ENCODE results near the gene C22orf39. TPM values are rescaled to one million over a fixed set of nuclear protein-coding genes. Genes with fewer than 3 reads are reported as not detected.

C22orf39 gene
- polyA plus RNA-seq, 1 experiment = 18.8 TPM

GRCh38 chr22:19406846-19407245 is 40.7 kb downstream of the C22orf39 start:
- ChIA-PET POLR2A (no interaction called here), CTCF (no interaction called here)
- no peak overlapping the region for H3K27ac ChIP-seq (ENCODE audit: low read depth, low read length)
- H3K27me3 ChIP-seq (ENCODE audit: control insufficient read depth, insufficient read depth, low read length) = no peaks in the 10 kb centered on the region
- no peak for DNase-seq (ENCODE audit: low read depth, low spot score)
- no peak overlapping the region for H3K4me3 ChIP-seq (ENCODE audit: low read depth, low read length)
- TF ChIP-seq CTCF (IDR thresholded peaks at IDR 0.05; ENCODE audit: low read depth, low read length) = no peak
- no peaks in the 10 kb centered on the region for H3K9me3 ChIP-seq (ENCODE audit: control insufficient read depth, insufficient read depth, low read length)

GRCh38 chr22:19406281-19406811 is 41.2 kb downstream of the C22orf39 start:
- POLR2A ChIA-PET = no interaction called here
- no peak for TF ChIP-seq CTCF (IDR thresholded peaks at IDR 0.05; ENCODE audit: low read depth, low read length)
- no peaks in the 10 kb centered on the region for H3K27me3 ChIP-seq (ENCODE audit: control insufficient read depth, insufficient read depth, low read length)
- no peak overlapping the region for H3K4me3 ChIP-seq (ENCODE audit: low read depth, low read length)
- H3K9me3 ChIP-seq (ENCODE audit: control insufficient read depth, insufficient read depth, low read length) = no peaks in the 10 kb centered on the region
- H3K27ac ChIP-seq (ENCODE audit: low read depth, low read length) = no peak overlapping the region
- CTCF ChIA-PET = no interaction called here
- no peak for DNase-seq (ENCODE audit: low read depth, low spot score)

- Histone ChIP-seq H3K9me3 (ENCODE audit: control insufficient read depth, insufficient read depth, low read length) (no peaks in the 10 kb centered on the region), H3K27me3 (ENCODE audit: control insufficient read depth, insufficient read depth, low read length) (no peaks in the 10 kb centered on the region), H3K27ac (ENCODE audit: low read depth, low read length) (no peak overlapping the region), H3K4me3 (ENCODE audit: low read depth, low read length) (no peak overlapping the region)
- TF ChIP-seq CTCF (IDR thresholded peaks at IDR 0.05; ENCODE audit: low read depth, low read length) = no peak
- DNase-seq (ENCODE audit: low read depth, low spot score) = no peak
- ChIA-PET POLR2A (no interaction called here), CTCF (interaction anchor here (0.9 to 2.4 kb wide), 2 partner anchors 17 to 224 kb away, joined by 3 to 6 read pairs; no protein-coding TSS in a partner anchor)
Measured at GRCh38 chr22:19405652-19406051, 41.9 kb downstream of the C22orf39 start.

GRCh38 chr22:19405133-19405532 is 42.4 kb downstream of the C22orf39 start:
- Histone ChIP-seq H3K4me3 (ENCODE audit: low read depth, low read length) (no peak overlapping the region), H3K27me3 (ENCODE audit: control insufficient read depth, insufficient read depth, low read length) (no peaks in the 10 kb centered on the region), H3K9me3 (ENCODE audit: control insufficient read depth, insufficient read depth, low read length) (no peaks in the 10 kb centered on the region), H3K27ac (ENCODE audit: low read depth, low read length) (no peak overlapping the region)
- POLR2A ChIA-PET = no interaction called here
- TF ChIP-seq CTCF (IDR thresholded peaks at IDR 0.05; ENCODE audit: low read depth, low read length) = no peak
- CTCF ChIA-PET = interaction anchor here (0.9 to 2.4 kb wide), 2 partner anchors 17 to 225 kb away, joined by 3 to 6 read pairs; no protein-coding TSS in a partner anchor
- DNase-seq (ENCODE audit: low read depth, low spot score) = no peak

- POLR2A ChIA-PET = no interaction called here
- no peak for TF ChIP-seq CTCF (IDR thresholded peaks at IDR 0.05; ENCODE audit: low read depth, low read length)
- Histone ChIP-seq H3K9me3 (ENCODE audit: control insufficient read depth, insufficient read depth, low read length) (no peaks in the 10 kb centered on the region), H3K27ac (ENCODE audit: low read depth, low read length) (no peak overlapping the region), H3K4me3 (ENCODE audit: low read depth, low read length) (no peak overlapping the region), H3K27me3 (ENCODE audit: control insufficient read depth, insufficient read depth, low read length) (no peaks in the 10 kb centered on the region)
- CTCF ChIA-PET = interaction anchor here (0.5 to 2.4 kb wide), 2 partner anchors 225 to 228 kb away, joined by 4 to 6 read pairs; no protein-coding TSS in a partner anchor
- no peak for DNase-seq (ENCODE audit: low read depth, low spot score)
Measured at GRCh38 chr22:19404676-19405075, 42.8 kb downstream of the C22orf39 start.

Measured in AG04450 (cell line).